Right lung (tissue), 10 donors: ENCODE results near the gene ASB12. TPM values are rescaled to one million over a fixed set of nuclear protein-coding genes. Genes with fewer than 3 reads are reported as not detected.
"Not testable (repeated sequence)": the region's sequence is repeated elsewhere in the genome, so short reads cannot be mapped to it uniquely, and the experiment has no call there.

Experiments used
- DNase-seq, 2 donors: peaks; one replicate each; pipeline ENCODE4 v3.0.0-alpha.2; 2013
- long read RNA-seq, 8 donors: transcript quantifications; one replicate each; lab custom pipeline, GENCODE V29; 2026
- polyA plus RNA-seq, 5 donors: library from polyadenylated mRNA; unstranded; fragments of 120-200 nt; gene quantifications; one replicate each; pipeline versions ENCODE4 v1.2.1 to v1.2.3, GENCODE V29; 2013; ENCODE audit warnings: inconsistent platforms in 1 of 5, low replicate concordance in 1 of 5; ENCODE audit not compliant: insufficient read length in 5 of 5, insufficient read depth in 1 of 5

ASB12 gene
- 1 to 10 TPM in 1 of 5 donors, under 1 TPM in 4; 0.37 to 1.2 (median 0.63) TPM for polyA plus RNA-seq
- long read RNA-seq, donor 1, result 0 reads
- long read RNA-seq, donor 2, result 0 reads
- long read RNA-seq, donor 3, result 0 reads
- long read RNA-seq, donor 4, result 0 reads
- long read RNA-seq, donor 5, result 0 reads
- long read RNA-seq, donor 6, result 0 reads
- long read RNA-seq, donor 7, result 0 reads
- long read RNA-seq, donor 8, result 0 reads

- DNase-seq, result no peak
Measured at GRCh38 chrX:64230123-64230970, at the start of gene ASB12. Gene ASB12, minus strand, starts transcription at chrX:64230607. Its CDS starts 4,957 bp downstream, at chrX:64225650.

- no peak for DNase-seq
Measured at GRCh38 chrX:64265265-64265664, 34.9 kb upstream of the ASB12 start.

GRCh38 chrX:64229154-64229553, 1.3 kb downstream of the ASB12 start:
- no peak for DNase-seq

GRCh38 chrX:64218023-64218422, 12.4 kb downstream of the ASB12 start:
- DNase-seq, result no peak

- not testable (repeated sequence) for DNase-seq
Measured at GRCh38 chrX:64213989-64214388, 16.4 kb downstream of the ASB12 start.

GRCh38 chrX:64206556-64207162, 23.7 kb downstream of the ASB12 start:
- peak; percentile 5 to 14 for DNase-seq

- DNase-seq, result peak; percentile 90 to 93
Measured at GRCh38 chrX:64205735-64206501, 24.5 kb downstream of the ASB12 start.

- no peak for DNase-seq
Measured at GRCh38 chrX:64205441-64205734, 25.0 kb downstream of the ASB12 start, which contains the start of gene AMER1. Gene AMER1, minus strand, starts transcription at chrX:64205708. Its CDS starts 12,422 bp downstream, at chrX:64193286.

GRCh38 chrX:64204701-64205440, 25.5 kb downstream of the ASB12 start:
- DNase-seq, result peak; percentile 30 to 32

- peak in 1 of 2 donors; percentile 8 for DNase-seq
Measured at GRCh38 chrX:64204252-64204651, 26.2 kb downstream of the ASB12 start.

- no peak for DNase-seq
Measured at GRCh38 chrX:64202808-64203325, 27.5 kb downstream of the ASB12 start.

- DNase-seq, result no peak
Measured at GRCh38 chrX:64198036-64198435, 32.4 kb downstream of the ASB12 start.

- no peak for DNase-seq
Measured at GRCh38 chrX:64196606-64197005, 33.8 kb downstream of the ASB12 start.

GRCh38 chrX:64195862-64196261, 34.5 kb downstream of the ASB12 start:
- no peak for DNase-seq

- no peak for DNase-seq
Measured at GRCh38 chrX:64192673-64193072, 37.7 kb downstream of the ASB12 start.

- DNase-seq, result no peak
Measured at GRCh38 chrX:64192040-64192439, 38.4 kb downstream of the ASB12 start.

GRCh38 chrX:64191281-64192010, 39.0 kb downstream of the ASB12 start:
- no peak for DNase-seq

GRCh38 chrX:64190136-64190740, 40.2 kb downstream of the ASB12 start:
- no peak for DNase-seq

- no peak for DNase-seq
Measured at GRCh38 chrX:64188901-64189300, 41.5 kb downstream of the ASB12 start.

GRCh38 chrX:64187762-64188150, 42.7 kb downstream of the ASB12 start:
- DNase-seq, result no peak
